Fibroblast of lung (primary cell): ENCODE results near the gene HGFAC.

Source experiments
- EZH2 ChIP-seq: IDR thresholded peaks from 2 replicates; pipeline ENCODE4 v1.5.1; 2012; ENCODE audit warnings: low read length, control low read depth, mild to moderate bottlenecking; ENCODE audit errors: missing control alignments
- TF ChIP-seq, protein P1 (sequence below), 2 donors: IDR thresholded peaks in 1 of 2; conservative IDR thresholded peaks in 1 of 2; 1 replicate in 1 of 2; 2 replicates in 1 of 2; pipeline ENCODE4 v1.5.1; 2011 to 2012; ENCODE audit warnings: low read length in 2 of 2, control low read depth in 1 of 2, inconsistent platforms in 1 of 2, low read depth in 1 of 2, mild to moderate bottlenecking in 1 of 2

DNA sequence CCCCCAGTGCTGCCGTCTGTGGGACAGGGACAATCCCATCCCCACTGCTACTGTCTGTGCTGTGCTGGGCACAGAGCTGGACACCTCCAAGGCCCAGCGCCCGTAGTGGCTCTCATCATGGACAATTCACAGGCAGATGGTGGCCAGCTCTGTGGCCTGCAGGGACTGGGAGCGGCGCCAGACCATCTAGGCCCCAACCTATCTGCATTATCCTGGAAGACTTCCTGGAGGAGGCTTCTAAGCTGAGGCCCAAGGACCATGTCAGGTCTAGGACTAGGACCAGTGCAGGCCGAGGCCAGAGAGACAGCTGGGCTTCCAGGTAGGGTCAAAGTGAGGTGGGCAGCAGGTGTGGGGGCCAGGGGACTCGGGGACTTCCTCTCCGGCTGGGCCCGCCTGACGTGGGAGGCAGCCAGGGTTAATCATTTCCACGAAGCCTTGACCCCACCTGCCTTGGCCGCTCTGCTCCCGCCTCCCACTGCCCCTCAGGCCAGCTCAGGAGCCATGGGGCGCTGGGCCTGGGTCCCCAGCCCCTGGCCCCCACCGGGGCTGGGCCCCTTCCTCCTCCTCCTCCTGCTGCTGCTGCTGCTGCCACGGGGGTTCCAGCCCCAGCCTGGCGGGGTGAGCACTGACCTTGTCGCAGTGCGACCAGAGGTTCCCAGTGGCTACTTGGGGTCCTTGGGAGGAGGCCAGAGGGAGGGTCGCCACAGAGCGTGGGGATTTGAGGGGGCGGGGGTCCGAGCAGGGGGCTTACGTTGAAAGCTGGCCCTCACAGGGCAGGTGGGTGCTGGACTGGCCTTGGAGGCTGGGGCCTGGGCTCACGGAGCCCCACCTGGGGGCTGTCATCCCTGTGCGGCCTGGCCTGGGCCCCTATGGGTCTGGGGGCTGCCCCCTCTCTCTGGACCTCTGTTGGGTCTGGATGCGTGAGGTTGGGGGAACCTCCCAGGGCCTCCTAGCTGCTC is at the start of gene HGFAC:
- TF ChIP-seq EZH2 = no peak
- TF ChIP-seq, protein P1, sequence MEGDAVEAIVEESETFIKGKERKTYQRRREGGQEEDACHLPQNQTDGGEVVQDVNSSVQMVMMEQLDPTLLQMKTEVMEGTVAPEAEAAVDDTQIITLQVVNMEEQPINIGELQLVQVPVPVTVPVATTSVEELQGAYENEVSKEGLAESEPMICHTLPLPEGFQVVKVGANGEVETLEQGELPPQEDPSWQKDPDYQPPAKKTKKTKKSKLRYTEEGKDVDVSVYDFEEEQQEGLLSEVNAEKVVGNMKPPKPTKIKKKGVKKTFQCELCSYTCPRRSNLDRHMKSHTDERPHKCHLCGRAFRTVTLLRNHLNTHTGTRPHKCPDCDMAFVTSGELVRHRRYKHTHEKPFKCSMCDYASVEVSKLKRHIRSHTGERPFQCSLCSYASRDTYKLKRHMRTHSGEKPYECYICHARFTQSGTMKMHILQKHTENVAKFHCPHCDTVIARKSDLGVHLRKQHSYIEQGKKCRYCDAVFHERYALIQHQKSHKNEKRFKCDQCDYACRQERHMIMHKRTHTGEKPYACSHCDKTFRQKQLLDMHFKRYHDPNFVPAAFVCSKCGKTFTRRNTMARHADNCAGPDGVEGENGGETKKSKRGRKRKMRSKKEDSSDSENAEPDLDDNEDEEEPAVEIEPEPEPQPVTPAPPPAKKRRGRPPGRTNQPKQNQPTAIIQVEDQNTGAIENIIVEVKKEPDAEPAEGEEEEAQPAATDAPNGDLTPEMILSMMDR (conservative IDR thresholded peaks at IDR 0.05 in 1 of 2, IDR thresholded peaks at IDR 0.05 in 1 of 2; ENCODE audit: low read depth in 1 of 2, low read length in 2 of 2) = no peak
